Peyer's patch (tissue), 4 donors: Measurements from ENCODE around the gene ANKRD17. TPM values are rescaled to one million over a fixed set of nuclear protein-coding genes. Genes with fewer than 3 reads are reported as not detected.

Source experiments
- DNase-seq, 3 donors: peaks; one replicate each; pipeline ENCODE4 v3.0.0-alpha.2; 2017 to 2019
- H3K27ac ChIP-seq, 4 donors: fragments of 200-600 bp; sonication (generic); one replicate each; pipeline ENCODE4 v1.5.1; 2016 to 2019
- H3K27me3 ChIP-seq, 2 donors: fragments of 200-600 bp; sonication (generic); one replicate each; pipeline ENCODE4 v1.5.1; 2019
- H3K36me3 ChIP-seq, 3 donors: fragments of 200-600 bp; sonication (generic); one replicate each; pipeline ENCODE4 v1.5.1; 2016 to 2019
- H3K4me1 ChIP-seq, 4 donors: fragments of 200-600 bp; sonication (generic); one replicate each; pipeline ENCODE4 v1.5.1; 2016 to 2019
- H3K4me3 ChIP-seq, 4 donors: fragments of 200-600 bp; sonication (generic); 1 replicate in 3 of 4; 2 replicates in 1 of 4; pipeline ENCODE4 v1.5.1; 2016 to 2019; ENCODE audit warnings: mild to moderate bottlenecking in 1 of 4
- H3K9me3 ChIP-seq, 4 donors: fragments of 200-600 bp; sonication (generic); one replicate each; pipeline ENCODE4 v1.5.1; 2016 to 2019; ENCODE audit warnings: mild to moderate bottlenecking in 1 of 4
- POLR2A ChIP-seq, 2 donors: fragments of 450-650 bp; IDR thresholded peaks; one replicate each; pipeline ENCODE4 v1.5.1; 2017; ENCODE audit warnings: antibody characterized with exemption in 2 of 2, mild to moderate bottlenecking in 2 of 2, moderate library complexity in 2 of 2
- total RNA-seq, 4 donors: library from RNA; depleted of rRNA; stranded (reverse); fragments of >200 nt; gene quantifications; one replicate each; pipeline ENCODE4 v1.1.0, GENCODE V29; 2016
- TF ChIP-seq, protein P1 (sequence below), 6 experiments: fragments of 450-650 bp in 4 of 6; fragments of 200-600 bp in 2 of 6; sonication (generic) in 1 of 6; IDR thresholded peaks; one replicate each; pipeline ENCODE4 v1.5.1; 2017 to 2019; ENCODE audit warnings: antibody characterized with exemption in 6 of 6, mild to moderate bottlenecking in 3 of 6, moderate library complexity in 1 of 6

ANKRD17 gene
- total RNA-seq, 4 donors from 2014 or later = 61.7 to 92.0 (median 81.0) TPM

DNA sequence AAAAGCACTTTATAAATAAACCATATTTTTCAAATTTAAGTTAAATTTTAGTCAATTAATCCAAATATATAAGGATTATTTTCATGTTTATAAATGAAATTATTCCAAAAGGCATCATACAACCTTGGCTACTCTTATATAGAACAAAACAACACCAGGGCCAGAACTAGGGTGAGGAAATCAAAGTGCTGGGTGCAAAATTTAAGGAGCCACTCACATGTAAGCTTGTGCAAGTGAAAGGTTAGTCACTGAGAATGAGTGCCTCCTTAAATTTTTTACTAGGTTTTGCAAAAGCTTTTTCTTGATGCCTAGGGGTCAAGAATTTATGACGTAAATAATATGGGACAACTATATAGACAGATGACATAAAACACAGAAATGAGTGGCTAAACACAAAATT lies 105.7 kb downstream of the ANKRD17 start:
- no peak overlapping the region for H3K4me3 ChIP-seq
- H3K36me3 ChIP-seq = peaks cover 0 to 56% (median 0%) of the 10 kb centered on the region in 3 donors
- no peaks in the 10 kb centered on the region for H3K27me3 ChIP-seq
- no peaks in the 10 kb centered on the region for H3K9me3 ChIP-seq
- TF ChIP-seq POLR2A (IDR thresholded peaks at IDR 0.05) = no peak
- TF ChIP-seq, protein P1, sequence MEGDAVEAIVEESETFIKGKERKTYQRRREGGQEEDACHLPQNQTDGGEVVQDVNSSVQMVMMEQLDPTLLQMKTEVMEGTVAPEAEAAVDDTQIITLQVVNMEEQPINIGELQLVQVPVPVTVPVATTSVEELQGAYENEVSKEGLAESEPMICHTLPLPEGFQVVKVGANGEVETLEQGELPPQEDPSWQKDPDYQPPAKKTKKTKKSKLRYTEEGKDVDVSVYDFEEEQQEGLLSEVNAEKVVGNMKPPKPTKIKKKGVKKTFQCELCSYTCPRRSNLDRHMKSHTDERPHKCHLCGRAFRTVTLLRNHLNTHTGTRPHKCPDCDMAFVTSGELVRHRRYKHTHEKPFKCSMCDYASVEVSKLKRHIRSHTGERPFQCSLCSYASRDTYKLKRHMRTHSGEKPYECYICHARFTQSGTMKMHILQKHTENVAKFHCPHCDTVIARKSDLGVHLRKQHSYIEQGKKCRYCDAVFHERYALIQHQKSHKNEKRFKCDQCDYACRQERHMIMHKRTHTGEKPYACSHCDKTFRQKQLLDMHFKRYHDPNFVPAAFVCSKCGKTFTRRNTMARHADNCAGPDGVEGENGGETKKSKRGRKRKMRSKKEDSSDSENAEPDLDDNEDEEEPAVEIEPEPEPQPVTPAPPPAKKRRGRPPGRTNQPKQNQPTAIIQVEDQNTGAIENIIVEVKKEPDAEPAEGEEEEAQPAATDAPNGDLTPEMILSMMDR (IDR thresholded peaks at IDR 0.05) = no peak
- no peak overlapping the region for H3K27ac ChIP-seq
- H3K4me1 ChIP-seq = no peaks in the 10 kb centered on the region
- no peak for DNase-seq

- peaks cover 0 to 89% (median 3%) of the 10 kb centered on the region in 3 donors for H3K36me3 ChIP-seq
- no peak for DNase-seq
- no peak for TF ChIP-seq POLR2A (IDR thresholded peaks at IDR 0.05)
- TF ChIP-seq, protein P1 (IDR thresholded peaks at IDR 0.05) = peak in 2 of 6 experiments; percentile 3 to 20
- no peaks in the 10 kb centered on the region for H3K9me3 ChIP-seq
- no peaks in the 10 kb centered on the region for H3K4me1 ChIP-seq
- no peak overlapping the region for H3K4me3 ChIP-seq
- no peaks in the 10 kb centered on the region for H3K27me3 ChIP-seq
- H3K27ac ChIP-seq = no peak overlapping the region
Observed at GRCh38 chr4:73142995-73143547, 115.5 kb downstream of the ANKRD17 start.

DNA sequence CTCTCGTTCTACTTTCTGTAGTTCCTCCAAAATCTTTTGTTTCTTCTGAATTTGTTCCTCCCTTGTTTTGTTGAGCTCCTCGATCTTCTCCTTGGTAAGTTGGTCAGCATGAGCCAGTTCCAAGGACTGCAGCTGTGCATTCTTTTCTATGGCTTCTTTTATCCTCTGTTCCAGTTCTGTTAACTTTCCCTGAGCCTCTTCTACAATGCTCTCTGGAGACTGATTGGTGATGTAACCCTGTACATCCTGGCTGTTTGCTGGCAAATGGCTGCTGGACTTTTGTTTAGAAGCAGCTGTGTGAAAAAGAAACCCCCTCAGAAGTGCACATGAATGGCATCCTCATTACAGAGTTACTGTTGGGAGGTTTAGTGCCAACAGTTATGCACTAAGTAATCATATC lies 118.6 kb downstream of the ANKRD17 start:
- TF ChIP-seq, protein P1 (IDR thresholded peaks at IDR 0.05) = no peak
- no peak for TF ChIP-seq POLR2A (IDR thresholded peaks at IDR 0.05)
- H3K27ac ChIP-seq = no peak overlapping the region
- no peaks in the 10 kb centered on the region for H3K4me1 ChIP-seq
- H3K4me3 ChIP-seq = no peak overlapping the region
- no peaks in the 10 kb centered on the region for H3K27me3 ChIP-seq
- no peaks in the 10 kb centered on the region for H3K9me3 ChIP-seq
- no peak for DNase-seq
- H3K36me3 ChIP-seq = peaks cover 0 to 85% (median 3%) of the 10 kb centered on the region in 3 donors

- Histone ChIP-seq H3K4me1 (no peaks in the 10 kb centered on the region), H3K27me3 (no peaks in the 10 kb centered on the region), H3K4me3 (no peak overlapping the region), H3K36me3 (peaks cover 0 to 85% (median 3%) of the 10 kb centered on the region in 3 donors), H3K27ac (no peak overlapping the region), H3K9me3 (no peaks in the 10 kb centered on the region)
- TF ChIP-seq POLR2A (IDR thresholded peaks at IDR 0.05) = no peak
- TF ChIP-seq, protein P1 (IDR thresholded peaks at IDR 0.05) = no peak
- no peak for DNase-seq
Observed at GRCh38 chr4:73139245-73139644, 119.4 kb downstream of the ANKRD17 start.

- Histone ChIP-seq H3K4me1 (no peaks in the 10 kb centered on the region), H3K27ac (no peak overlapping the region), H3K36me3 (peaks cover 0 to 86% (median 3%) of the 10 kb centered on the region in 3 donors)
Observed at GRCh38 chr4:73137121-73137520, 121.5 kb downstream of the ANKRD17 start.

More at GRCh38 chr4:73137121-73137520, 121.5 kb downstream of the ANKRD17 start:
- no peak for DNase-seq
- no peaks in the 10 kb centered on the region for H3K9me3 ChIP-seq
- H3K4me3 ChIP-seq = no peak overlapping the region
- no peak for TF ChIP-seq POLR2A (IDR thresholded peaks at IDR 0.05)
- TF ChIP-seq, protein P1 (IDR thresholded peaks at IDR 0.05) = no peak
- H3K27me3 ChIP-seq = no peaks in the 10 kb centered on the region
